Retina (tissue), 1 donor: Measurements from ENCODE around the gene ALDH7A1.
"Not testable (repeated sequence)": the region's sequence is repeated elsewhere in the genome, so short reads cannot be mapped to it uniquely, and the experiment has no call there.

Experiments used
- DNase-seq: peaks from one replicate; pipeline ENCODE4 v3.0.0-alpha.2; 2016

Gene ALDH7A1

GRCh38 chr5:126531543-126532120 lies 63.4 kb downstream of the ALDH7A1 start:
- DNase-seq: no peak

- no peak for DNase-seq
These were observed 67.1 kb downstream of the ALDH7A1 start for GRCh38 chr5:126527892-126528291.

DNA sequence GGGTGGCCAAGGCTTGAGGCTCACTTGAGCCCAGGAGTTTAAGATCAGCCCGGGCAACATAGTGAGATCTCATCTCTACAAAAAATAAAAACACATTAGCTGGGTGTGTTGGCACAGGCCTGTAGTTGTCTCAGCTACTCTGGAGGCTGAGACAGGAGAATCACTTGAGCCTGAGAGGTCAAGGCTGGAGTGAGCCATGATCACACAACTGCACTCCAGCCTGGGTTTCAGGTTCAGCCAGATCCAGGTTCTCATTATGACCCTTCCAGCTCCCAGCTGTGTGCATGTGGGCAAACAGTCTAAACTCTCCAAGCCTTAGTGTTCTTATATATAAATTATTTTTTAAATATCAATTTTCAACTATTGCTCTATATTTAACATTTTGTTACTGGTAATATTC lies 67.9 kb downstream of the ALDH7A1 start:
- no peak for DNase-seq

- DNase-seq: no peak
These were observed 68.5 kb downstream of the ALDH7A1 start for GRCh38 chr5:126526493-126526892.

DNA sequence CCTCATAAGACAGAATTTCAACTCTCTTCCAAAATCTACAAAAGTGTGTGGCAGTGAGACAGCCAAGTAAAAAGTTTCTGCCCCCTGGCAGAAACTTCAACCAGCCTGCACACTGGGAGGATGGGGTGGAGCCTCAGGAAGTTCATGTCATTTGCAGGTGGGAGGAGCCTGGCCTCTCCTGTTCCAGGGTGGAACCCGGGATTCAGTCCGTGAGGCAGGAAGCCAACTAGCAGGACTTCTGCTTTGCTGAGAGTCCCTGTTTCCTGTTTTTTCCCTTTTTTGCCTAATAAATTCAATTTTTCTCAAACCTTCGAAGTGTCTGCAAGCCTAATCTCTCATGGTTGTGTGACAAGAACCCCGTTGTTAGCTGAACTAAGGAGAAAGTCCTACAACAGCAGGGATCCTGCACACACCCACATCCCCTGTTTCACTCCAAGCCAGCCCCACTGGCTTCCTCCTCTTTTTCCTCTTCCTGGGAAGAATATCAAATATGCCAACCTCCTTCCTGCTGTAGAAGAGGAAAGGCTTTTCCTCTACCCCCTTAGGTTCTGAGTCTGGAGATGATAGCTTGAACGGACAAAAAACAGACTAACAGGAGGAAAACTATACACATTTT lies 69.3 kb downstream of the ALDH7A1 start:
- no peak for DNase-seq

DNA sequence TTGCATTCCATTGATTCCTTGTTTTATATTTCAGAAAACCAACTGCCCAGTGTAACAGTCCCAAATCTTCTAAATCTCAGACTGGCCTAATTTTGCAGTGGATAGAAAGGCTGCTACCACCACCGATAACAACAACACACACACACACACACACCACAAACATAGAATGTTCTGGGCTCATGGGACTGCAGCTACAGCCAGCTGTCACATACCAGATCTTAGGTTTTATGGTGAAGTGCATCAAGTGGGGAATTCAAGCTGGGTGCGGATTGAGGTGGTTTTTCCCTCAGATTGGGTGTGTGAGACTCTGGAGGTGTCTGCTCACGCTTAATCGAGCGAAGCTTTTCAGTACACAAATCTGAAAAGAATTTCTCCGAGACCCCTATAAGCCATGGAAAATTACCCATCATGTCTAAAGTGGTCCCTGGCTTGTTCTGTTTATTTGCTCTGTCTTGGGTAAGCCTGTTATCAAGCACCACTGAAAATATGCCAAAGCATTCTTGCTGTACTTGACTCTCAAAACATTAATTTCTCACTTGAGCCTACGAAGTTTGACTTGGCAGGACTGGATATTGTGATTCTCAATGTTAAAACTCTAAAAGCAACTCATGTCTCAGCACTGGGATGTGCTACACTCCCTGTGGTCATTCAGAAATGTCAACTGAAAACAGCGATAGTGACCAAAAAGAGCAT lies 71.1 kb downstream of the ALDH7A1 start:
- DNase-seq: no peak

GRCh38 chr5:126521130-126521529 lies 73.9 kb downstream of the ALDH7A1 start:
- no peak for DNase-seq

DNA sequence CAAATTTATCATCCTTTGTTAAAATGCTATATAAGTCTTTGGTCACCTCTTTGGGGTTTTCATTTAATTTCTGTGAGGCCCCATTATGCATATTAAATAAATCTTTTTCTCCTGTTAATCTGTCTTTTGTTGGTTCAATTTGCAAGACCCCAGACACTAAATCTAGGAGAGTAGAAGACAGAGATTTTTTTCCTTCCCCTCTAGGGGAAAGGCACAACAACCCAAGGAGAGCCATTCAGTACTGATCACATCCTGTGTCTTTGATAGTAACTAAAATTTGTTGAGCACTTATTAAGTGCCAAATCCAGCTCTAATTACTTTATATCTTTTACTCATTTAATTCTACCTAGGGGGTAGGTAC lies 74.4 kb downstream of the ALDH7A1 start:
- no peak for DNase-seq

DNA sequence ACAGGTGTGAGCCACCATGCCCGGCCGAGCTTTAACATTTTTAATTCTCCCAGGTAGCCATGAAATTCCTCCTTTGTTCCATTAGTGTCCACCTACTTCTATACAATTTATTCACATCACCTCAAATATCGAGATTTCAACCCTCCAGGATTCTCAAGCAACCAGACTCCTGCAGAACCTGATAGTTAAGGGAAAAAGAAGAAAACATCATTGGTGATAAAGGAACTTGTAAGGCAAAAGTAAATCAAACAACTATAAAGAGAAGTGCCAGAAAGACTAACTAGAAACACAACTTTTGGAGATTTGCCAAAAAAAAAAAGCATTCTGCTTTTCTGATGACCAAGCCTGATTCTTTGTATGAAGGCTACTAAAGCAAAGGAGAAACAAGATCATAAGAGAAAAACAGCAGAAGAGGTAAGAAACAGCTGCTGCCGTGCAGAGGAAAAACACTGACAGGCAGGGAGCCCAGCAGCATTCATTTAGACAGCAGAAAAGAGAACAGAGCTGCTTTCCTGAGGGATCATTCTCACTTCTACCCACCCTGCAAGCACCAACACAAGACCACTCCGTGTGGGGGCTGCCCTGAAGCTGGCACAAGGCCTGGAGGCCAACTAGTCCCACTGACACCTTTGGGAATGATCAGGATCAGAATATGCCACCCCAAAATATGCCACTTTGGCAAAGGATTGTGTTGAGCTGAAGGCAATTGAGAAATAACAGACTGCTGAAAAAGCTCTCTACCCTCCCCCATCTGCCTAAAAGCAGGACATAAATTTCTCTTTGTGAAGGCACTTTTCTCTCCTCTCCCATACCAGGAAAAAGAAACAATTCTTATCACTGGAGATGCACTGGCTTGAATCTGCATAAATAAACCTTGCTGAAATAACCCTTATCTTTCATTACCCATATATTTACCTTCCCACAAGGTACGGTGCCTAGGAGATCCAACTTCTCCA lies 75.1 kb downstream of the ALDH7A1 start:
- DNase-seq: no peak

DNA sequence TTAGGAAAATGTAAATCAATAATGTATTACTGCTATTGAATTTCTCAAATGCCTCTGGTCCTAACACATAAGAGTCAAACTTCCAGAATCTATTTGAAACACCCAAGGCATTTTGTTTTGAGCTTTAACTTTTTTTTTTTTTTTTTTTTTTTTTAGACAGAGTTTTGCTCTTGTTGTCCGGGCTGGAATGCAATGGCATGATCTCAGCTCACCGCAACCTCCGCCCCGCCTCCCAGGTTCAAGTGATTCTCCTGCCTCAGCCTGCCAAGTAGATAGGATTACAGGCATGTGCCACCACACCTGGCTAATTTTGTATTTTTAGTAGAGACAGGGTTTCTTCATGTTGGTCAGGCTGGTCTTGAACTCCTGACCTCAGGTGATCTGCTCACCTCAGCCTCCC lies 75.8 kb downstream of the ALDH7A1 start:
- not testable (repeated sequence) for DNase-seq

- DNase-seq: no peak
These were observed 78.2 kb downstream of the ALDH7A1 start for GRCh38 chr5:126516852-126517251.

GRCh38 chr5:126516133-126516532 lies 78.9 kb downstream of the ALDH7A1 start:
- no peak for DNase-seq

- DNase-seq: no peak
These were observed 79.7 kb downstream of the ALDH7A1 start for GRCh38 chr5:126515337-126515736.

DNA sequence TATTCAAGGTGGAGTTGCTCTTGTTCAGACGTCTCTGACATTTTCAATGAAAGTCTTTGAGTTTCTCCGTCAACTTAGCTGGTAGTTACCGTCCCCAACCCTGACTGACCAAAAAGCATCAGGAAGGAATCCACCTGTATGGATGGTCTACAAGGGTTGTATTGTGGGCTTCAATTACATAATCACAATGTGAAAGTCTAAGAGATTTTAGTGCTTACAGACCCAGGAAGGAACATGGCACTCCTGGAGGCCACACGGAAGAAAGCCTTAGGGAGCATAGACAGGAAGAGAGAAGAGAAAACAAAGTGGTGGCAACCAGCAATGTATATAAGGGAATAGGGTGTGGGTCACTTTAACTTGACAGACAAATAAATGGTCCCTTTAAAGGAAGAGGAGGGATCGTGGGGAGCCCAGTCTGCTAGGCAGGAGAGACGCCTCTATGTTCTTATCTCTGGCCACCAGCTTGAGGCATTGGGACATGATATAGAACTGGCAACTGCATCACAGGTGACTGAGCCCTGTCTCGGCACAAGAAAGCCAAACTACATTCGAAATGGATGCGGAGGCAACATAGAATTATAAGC lies 80.4 kb downstream of the ALDH7A1 start:
- no peak for DNase-seq

- DNase-seq: no peak
These were observed 80.9 kb downstream of the ALDH7A1 start for GRCh38 chr5:126514131-126514557.

DNA sequence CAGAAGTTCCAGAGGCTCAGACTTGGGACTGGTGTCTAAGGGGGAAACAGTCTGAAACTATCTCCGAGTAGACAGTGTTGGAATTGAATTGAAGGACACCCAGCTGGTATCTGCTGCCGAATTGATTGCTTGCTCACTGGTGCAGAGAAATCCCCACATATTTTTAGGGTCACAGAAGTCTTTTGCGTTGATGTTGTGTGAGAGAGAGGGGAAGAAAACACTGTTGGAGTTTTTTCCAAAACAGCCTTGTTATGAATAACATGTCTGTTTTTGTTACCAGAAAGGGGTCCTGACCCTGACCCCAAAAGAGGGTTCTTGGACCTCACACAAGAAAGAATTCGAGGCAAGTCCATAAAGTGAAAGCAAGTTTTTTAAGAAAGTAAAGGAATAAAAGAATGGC lies 81.3 kb downstream of the ALDH7A1 start:
- no peak for DNase-seq

DNA sequence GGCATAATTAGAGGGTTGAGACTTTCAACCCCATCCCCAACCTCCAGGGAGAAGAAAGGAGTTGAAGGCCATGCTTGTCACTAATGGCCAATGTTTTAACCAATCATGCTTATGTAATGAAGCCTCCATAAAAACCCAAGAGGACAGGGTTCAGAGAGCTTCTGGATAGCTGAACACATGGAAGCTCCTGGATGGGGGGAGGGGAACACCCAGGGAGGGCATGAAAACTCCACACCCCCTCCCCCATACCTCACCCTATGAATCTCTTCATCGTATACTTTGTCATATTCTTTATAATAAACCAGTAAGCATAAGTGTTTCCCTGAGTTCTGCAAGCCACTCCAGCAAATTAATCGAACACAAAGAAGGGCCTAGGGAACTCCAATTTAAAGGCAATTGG lies 81.7 kb downstream of the ALDH7A1 start:
- no peak for DNase-seq

DNA sequence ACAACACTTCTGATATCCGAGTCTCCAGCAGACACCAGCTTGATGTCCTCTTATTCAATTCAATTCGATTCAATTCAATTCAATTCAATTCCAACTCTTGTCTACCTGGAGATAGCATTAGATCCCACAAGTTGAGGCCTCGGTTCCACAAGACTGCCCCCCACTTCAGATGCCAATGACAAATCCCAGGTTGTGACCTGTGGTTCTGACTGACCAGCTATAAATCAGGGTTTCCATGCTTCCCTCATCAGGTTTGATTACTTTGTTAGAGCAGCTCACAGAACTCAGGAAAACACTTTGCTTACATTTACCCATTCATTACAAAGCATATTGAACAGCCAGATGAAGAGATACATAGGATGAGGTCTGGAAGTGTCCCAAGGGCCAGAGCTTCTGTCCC lies 82.6 kb downstream of the ALDH7A1 start:
- DNase-seq: no peak

DNA sequence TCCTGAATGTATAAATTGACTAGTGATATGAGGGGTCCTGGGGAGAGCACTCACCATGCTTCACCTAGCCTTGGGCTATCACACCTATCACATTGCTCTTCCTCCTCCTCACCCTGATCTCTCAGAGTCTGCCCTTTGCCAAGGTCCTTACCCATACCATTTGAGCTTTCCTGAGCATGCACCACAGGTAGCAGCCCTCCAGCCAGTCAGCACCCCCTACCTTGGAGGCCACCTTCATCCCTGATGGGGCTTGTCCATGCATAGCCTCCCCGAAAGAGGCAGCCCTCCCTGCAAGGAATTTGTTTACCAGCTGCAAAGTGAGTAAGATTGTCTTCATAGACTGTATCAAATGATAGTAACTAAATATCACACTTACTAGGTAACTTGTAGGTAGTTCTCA lies 83.1 kb downstream of the ALDH7A1 start:
- no peak for DNase-seq

- DNase-seq: no peak
These were observed 85.7 kb downstream of the ALDH7A1 start for GRCh38 chr5:126509339-126509738.

GRCh38 chr5:126508962-126509279 lies 86.1 kb downstream of the ALDH7A1 start:
- no peak for DNase-seq

DNA sequence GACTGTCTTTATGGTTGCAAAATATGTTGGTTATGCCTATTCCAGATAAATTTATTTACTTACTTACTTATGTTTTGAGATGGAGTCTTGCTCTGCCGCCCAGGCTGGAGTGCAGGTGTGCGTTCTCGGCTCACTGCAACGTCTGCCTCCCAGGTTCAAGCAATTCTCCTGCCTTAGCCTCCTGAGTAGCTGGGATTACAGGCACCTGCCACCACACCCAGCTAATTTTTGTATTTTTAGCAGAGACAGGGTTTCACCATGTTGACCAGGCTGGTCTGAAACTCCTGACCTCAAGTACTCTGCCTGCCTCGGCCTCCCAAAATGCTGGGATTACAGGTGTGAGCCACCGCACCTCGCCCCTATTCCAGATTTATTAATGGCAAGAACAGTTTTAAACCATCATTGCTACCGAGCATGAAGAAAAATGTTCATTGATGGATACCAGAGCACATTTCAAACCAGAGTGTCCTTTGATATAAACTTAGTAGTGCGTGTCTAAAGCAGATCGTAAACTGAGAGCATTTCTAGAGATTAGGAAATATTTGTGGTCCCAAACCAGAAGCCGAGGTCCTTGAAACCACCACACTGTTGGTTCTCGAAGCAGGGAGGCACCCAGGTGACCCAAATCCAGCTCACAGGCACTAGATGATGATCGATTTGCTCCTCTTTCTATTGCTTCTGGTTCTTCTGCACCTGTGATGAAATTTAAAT lies 86.6 kb downstream of the ALDH7A1 start:
- no peak for DNase-seq

GRCh38 chr5:126506079-126506478 lies 88.9 kb downstream of the ALDH7A1 start:
- no peak for DNase-seq
